DND-41 (cell line): Measurements from ENCODE around the gene EFHD2.

Experiments
- CTCF ChIP-seq: IDR thresholded peaks from 2 replicates; pipeline ENCODE4 v1.5.1; 2012; ENCODE audit warnings: borderline replicate concordance, low read length, moderate library complexity, mild to moderate bottlenecking; ENCODE audit not compliant: poor library complexity, severe bottlenecking; ENCODE audit errors: extremely low read depth
- EZH2 ChIP-seq: IDR thresholded peaks from 3 replicates; pipeline ENCODE4 v1.6.1; 2012; ENCODE audit warnings: borderline replicate concordance, low read depth, mild to moderate bottlenecking, moderate library complexity, low read length, inconsistent platforms; ENCODE audit not compliant: severe bottlenecking

- no peak for TF ChIP-seq CTCF
- TF ChIP-seq EZH2 = no peak
These were observed 51.0 kb downstream of the EFHD2 start for GRCh38 chr1:15460708-15461095.
